SK-N-SH treated with all-trans-retinoic acid at 6 μM for 48 hours (cell line): Measurements from ENCODE around the gene ARHGAP22.

ENCODE experiments used
- CSRNP3 ChIP-seq: fragments of 250-450 bp; sonication (Bioruptor Pico); IDR thresholded peaks from 2 replicates; pipeline ENCODE4 v1.5.1; 2021; ENCODE audit warnings: mild to moderate bottlenecking, moderate library complexity
- ESRRG ChIP-seq: fragments of 250-450 bp; sonication (Bioruptor Pico); IDR thresholded peaks from 2 replicates; pipeline ENCODE4 v1.6.1; 2021; ENCODE audit warnings: mild to moderate bottlenecking
- GLIS3 ChIP-seq: fragments of 250-450 bp; sonication (Bioruptor Pico); IDR thresholded peaks from 2 replicates; pipeline ENCODE4 v1.5.0; 2020; ENCODE audit warnings: mild to moderate bottlenecking, moderate library complexity
- OSR1 ChIP-seq: fragments of 250-450 bp; sonication (Bioruptor Pico); IDR thresholded peaks from 2 replicates; pipeline ENCODE4 v1.8.0; 2022; ENCODE audit warnings: moderate library complexity, mild to moderate bottlenecking, inconsistent platforms
- TOX ChIP-seq: fragments of 250-450 bp; sonication (Bioruptor Pico); IDR thresholded peaks from 2 replicates; pipeline ENCODE4 v1.8.0; 2021; ENCODE audit warnings: mild to moderate bottlenecking, moderate library complexity, borderline replicate concordance
- ZFP3 ChIP-seq: fragments of 250-450 bp; sonication (Bioruptor Pico); IDR thresholded peaks from 2 replicates; pipeline ENCODE4 v1.5.0; 2020; ENCODE audit warnings: mild to moderate bottlenecking, moderate library complexity
- ZFP30 ChIP-seq: fragments of 450-650 bp; formaldehyde crosslinking; IDR thresholded peaks from 2 replicates; pipeline ENCODE4 v1.5.0; 2022; ENCODE audit warnings: mild to moderate bottlenecking, moderate library complexity
- ZNF8 ChIP-seq: fragments of 450-650 bp; formaldehyde crosslinking; IDR thresholded peaks from 2 replicates; pipeline ENCODE4 v1.5.0; 2020; ENCODE audit warnings: mild to moderate bottlenecking, moderate library complexity
- TF ChIP-seq, protein P1 (sequence below): fragments of 250-450 bp; sonication (Bioruptor Pico); IDR thresholded peaks from 2 replicates; pipeline ENCODE4 v1.8.0; 2020; ENCODE audit warnings: mild to moderate bottlenecking, moderate library complexity, borderline replicate concordance

DNA sequence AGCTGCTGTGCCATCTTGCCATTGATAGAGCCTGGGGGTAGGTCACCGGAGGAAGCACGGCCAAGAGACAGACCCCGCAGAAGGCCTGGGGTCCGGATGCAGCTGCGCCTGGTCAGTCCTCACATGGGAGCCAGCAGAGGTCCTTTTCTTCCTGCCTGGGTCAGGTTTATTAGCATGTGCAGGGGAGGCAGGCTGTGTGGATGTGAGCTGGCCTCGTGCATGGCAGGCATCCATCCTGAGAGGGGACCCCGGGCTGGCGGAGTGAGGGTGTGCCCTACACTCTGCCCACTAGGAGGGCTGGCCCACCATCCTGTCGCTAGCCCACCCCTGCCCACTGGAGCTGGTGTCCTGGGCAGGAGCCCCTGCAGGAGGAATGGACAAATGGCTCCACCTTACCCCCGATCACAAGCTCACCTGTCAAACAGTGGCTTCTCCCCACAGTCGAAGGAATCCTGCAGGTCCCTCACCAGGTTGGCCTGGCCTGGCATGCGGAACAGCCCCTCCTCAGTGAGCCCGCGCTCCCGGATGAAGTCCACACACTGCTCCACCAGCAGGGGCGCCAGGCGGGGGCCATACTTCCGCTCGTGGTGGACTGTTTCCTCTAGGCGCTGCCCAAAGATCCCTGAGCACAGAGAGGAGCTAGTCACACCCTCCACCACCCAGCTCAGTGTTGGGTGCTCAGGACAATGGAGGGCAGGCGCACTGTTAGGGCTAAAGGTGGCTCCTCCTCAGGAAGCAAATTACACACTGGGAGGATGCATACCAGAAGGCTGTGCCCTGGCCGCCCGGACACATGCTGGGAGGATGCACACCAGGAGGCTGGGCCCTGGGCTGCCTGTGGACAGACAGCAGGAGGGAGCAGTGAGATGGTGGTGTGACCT, 145.4 kb downstream of the ARHGAP22 start:
- TF ChIP-seq TOX (CRISPR knock-in tag) (no peak), CSRNP3 (CRISPR knock-in tag) (no peak), ZFP3 (CRISPR knock-in tag) (no peak), GLIS3 (CRISPR knock-in tag) (no peak), ZFP30 (CRISPR knock-in tag) (no peak), ESRRG (CRISPR knock-in tag) (no peak), OSR1 (CRISPR knock-in tag) (no peak), ZNF8 (CRISPR knock-in tag) (no peak)
- TF ChIP-seq, protein P1, sequence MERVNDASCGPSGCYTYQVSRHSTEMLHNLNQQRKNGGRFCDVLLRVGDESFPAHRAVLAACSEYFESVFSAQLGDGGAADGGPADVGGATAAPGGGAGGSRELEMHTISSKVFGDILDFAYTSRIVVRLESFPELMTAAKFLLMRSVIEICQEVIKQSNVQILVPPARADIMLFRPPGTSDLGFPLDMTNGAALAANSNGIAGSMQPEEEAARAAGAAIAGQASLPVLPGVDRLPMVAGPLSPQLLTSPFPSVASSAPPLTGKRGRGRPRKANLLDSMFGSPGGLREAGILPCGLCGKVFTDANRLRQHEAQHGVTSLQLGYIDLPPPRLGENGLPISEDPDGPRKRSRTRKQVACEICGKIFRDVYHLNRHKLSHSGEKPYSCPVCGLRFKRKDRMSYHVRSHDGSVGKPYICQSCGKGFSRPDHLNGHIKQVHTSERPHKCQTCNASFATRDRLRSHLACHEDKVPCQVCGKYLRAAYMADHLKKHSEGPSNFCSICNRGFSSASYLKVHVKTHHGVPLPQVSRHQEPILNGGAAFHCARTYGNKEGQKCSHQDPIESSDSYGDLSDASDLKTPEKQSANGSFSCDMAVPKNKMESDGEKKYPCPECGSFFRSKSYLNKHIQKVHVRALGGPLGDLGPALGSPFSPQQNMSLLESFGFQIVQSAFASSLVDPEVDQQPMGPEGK (CRISPR knock-in tag), result no peak
